NOMO-1 treated with DMSO at 0.1 percent for 48 hours (cell line): Measurements from ENCODE around the gene LRRC3.

ENCODE experiments used
- DNase-seq: peaks from one replicate; lab custom pipeline; 2025; ENCODE audit not compliant: unreplicated experiment; lab: John Stamatoyannopoulos, UW

LRRC3 gene

GRCh38 chr21:44423941-44424607 lies 31.2 kb upstream of the LRRC3 start:
- no peak for DNase-seq

GRCh38 chr21:44424608-44425306 lies 30.6 kb upstream of the LRRC3 start:
- no peak for DNase-seq

- DNase-seq, result no peak
Observed at GRCh38 chr21:44425307-44425894, 29.9 kb upstream of the LRRC3 start.

- DNase-seq, result no peak
Observed at GRCh38 chr21:44425895-44426662, 29.2 kb upstream of the LRRC3 start.

- DNase-seq, result no peak
Observed at GRCh38 chr21:44426663-44427191, 28.6 kb upstream of the LRRC3 start.

GRCh38 chr21:44427241-44428120 lies 27.8 kb upstream of the LRRC3 start:
- no peak for DNase-seq

GRCh38 chr21:44428281-44428960 lies 26.9 kb upstream of the LRRC3 start:
- peak; percentile 14 for DNase-seq

GRCh38 chr21:44429894-44430293 lies 25.4 kb upstream of the LRRC3 start:
- no peak for DNase-seq

GRCh38 chr21:44431300-44431699 lies 24.0 kb upstream of the LRRC3 start:
- no peak for DNase-seq

- DNase-seq, result no peak
Observed at GRCh38 chr21:44432841-44433790, 22.2 kb upstream of the LRRC3 start.

GRCh38 chr21:44433791-44434567 lies 21.3 kb upstream of the LRRC3 start:
- no peak for DNase-seq

GRCh38 chr21:44434568-44434925 lies 20.8 kb upstream of the LRRC3 start:
- no peak for DNase-seq

GRCh38 chr21:44434936-44435635 lies 20.2 kb upstream of the LRRC3 start:
- DNase-seq, result no peak

- DNase-seq, result no peak
Observed at GRCh38 chr21:44436111-44436611, 19.1 kb upstream of the LRRC3 start.

GRCh38 chr21:44436958-44437357 lies 18.4 kb upstream of the LRRC3 start:
- no peak for DNase-seq

GRCh38 chr21:44437371-44437695 lies 18.0 kb upstream of the LRRC3 start:
- no peak for DNase-seq

GRCh38 chr21:44437696-44438431 lies 17.4 kb upstream of the LRRC3 start:
- DNase-seq, result no peak
